Measurements from ENCODE around the gene NUTM2B. TPM values are rescaled to one million over a fixed set of nuclear protein-coding genes. Genes with fewer than 3 reads are reported as not detected.

NUTM2B gene
- total RNA-seq, 1 donor from 2014 or later = 0.59 TPM

Other genes starting within 250 kb of the NUTM2B start
- gene EIF5AL1, start 190.7 kb upstream of the NUTM2B start, total RNA-seq = 0.23 and 0.32 TPM in 2 replicates
- gene SFTPA2, start 142.8 kb upstream of the NUTM2B start, total RNA-seq = not detected in 2 replicates
- not detected in 2 replicates for gene SFTPA1, start 92.3 kb upstream of the NUTM2B start, total RNA-seq
- gene NUTM2E, start 123.5 kb downstream of the NUTM2B start, total RNA-seq = 0.11 TPM in 1 of 2 replicates, not detected in the other
- not detected in 2 replicates for gene SFTPD, start 245.9 kb downstream of the NUTM2B start, total RNA-seq